ENCODE results near the gene ATP6V0C.

- no peak for TF ChIP-seq CTCF (IDR thresholded peaks at IDR 0.05; ENCODE audit: poor library complexity)
- no peak for TF ChIP-seq EZH2 (IDR thresholded peaks at IDR 0.05; ENCODE audit: borderline replicate concordance)
Measured at GRCh38 chr16:2473446-2473926, 40.3 kb upstream of the ATP6V0C start.
